Osteocyte (in vitro differentiated cells): Measurements from ENCODE around the gene ABCC1. TPM values are rescaled to one million over a fixed set of nuclear protein-coding genes. Genes with fewer than 3 reads are reported as not detected.

Experiments used
- DNase-seq: peaks from one replicate; pipeline ENCODE4 v3.0.0; 2021; ENCODE audit warnings: mixed read lengths; ENCODE audit not compliant: unreplicated experiment; ENCODE audit errors: extremely low spot score
- H3K27ac Mint-ChIP-seq: one replicate; pipeline ENCODE4 v1.8.0; 2021; ENCODE audit warnings: mild to moderate bottlenecking, mixed read lengths; ENCODE audit not compliant: unreplicated experiment
- H3K27me3 Mint-ChIP-seq: one replicate; pipeline ENCODE4 v1.8.0; 2021; ENCODE audit warnings: mixed read lengths; ENCODE audit not compliant: unreplicated experiment
- H3K36me3 Mint-ChIP-seq: one replicate; pipeline ENCODE4 v1.8.0; 2021; ENCODE audit warnings: mixed read lengths; ENCODE audit not compliant: unreplicated experiment
- H3K4me1 Mint-ChIP-seq: one replicate; pipeline ENCODE4 v1.8.0; 2021; ENCODE audit warnings: mixed read lengths; ENCODE audit not compliant: unreplicated experiment
- H3K4me3 Mint-ChIP-seq: one replicate; pipeline ENCODE4 v1.8.0; 2021; ENCODE audit warnings: mild to moderate bottlenecking, moderate library complexity, mixed read lengths; ENCODE audit not compliant: unreplicated experiment
- H3K9me3 Mint-ChIP-seq: one replicate; pipeline ENCODE4 v1.8.0; 2021; ENCODE audit warnings: mixed read lengths; ENCODE audit not compliant: unreplicated experiment
- CTCF ChIP-seq: fragments of 200-600 bp; sonication (generic); IDR thresholded peaks from 2 replicates; pipeline ENCODE4 v1.5.0; 2021; ENCODE audit warnings: antibody characterized with exemption, mild to moderate bottlenecking, moderate library complexity
- total RNA-seq: library from RNA; stranded (reverse); gene quantifications from 2 replicates; pipeline ENCODE4 v1.2.1, GENCODE V29; 2021

Gene ABCC1
- total RNA-seq, 1 donor from 2014 or later = 256 TPM

GRCh38 chr16:16183562-16183961 lies 234.1 kb downstream of the ABCC1 start:
- no peaks in the 10 kb centered on the region for H3K36me3 Mint-ChIP-seq
- no peak overlapping the region for H3K4me3 Mint-ChIP-seq
- no peaks in the 10 kb centered on the region for H3K9me3 Mint-ChIP-seq
- H3K27me3 Mint-ChIP-seq = peaks cover 6% of the 10 kb centered on the region
- no peak overlapping the region for H3K27ac Mint-ChIP-seq
- peaks cover 6% of the 10 kb centered on the region for H3K4me1 Mint-ChIP-seq
- peak; percentile 12 for TF ChIP-seq CTCF
- DNase-seq = no peak

DNA sequence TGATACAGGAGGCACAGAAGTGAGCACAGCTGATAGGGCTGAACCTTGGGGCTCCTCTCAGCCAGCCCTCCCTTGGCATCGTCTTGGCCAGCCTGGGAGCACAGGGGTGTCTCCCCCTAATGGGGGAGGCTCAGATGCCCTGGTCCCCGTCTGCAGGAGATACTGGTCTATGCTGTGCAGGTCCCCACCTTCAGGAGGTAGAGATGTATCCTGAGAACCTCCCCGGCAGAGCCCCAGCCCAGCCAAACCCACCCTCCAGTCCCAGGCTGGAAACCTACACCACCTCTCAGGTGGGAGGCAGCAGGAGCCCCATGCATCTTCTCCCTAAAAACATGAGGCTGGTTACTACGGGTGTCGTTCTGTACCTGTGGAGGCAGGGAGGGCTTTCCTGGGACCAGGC lies 235.2 kb downstream of the ABCC1 start:
- TF ChIP-seq CTCF = no peak
- Mint-ChIP-seq H3K4me1 (peaks cover 6% of the 10 kb centered on the region), H3K27me3 (peaks cover 6% of the 10 kb centered on the region), H3K36me3 (no peaks in the 10 kb centered on the region), H3K4me3 (no peak overlapping the region), H3K27ac (no peak overlapping the region), H3K9me3 (no peaks in the 10 kb centered on the region)
- no peak for DNase-seq

- peaks cover 6% of the 10 kb centered on the region for H3K4me1 Mint-ChIP-seq
- H3K27ac Mint-ChIP-seq = no peak overlapping the region
- no peak for DNase-seq
- no peak for TF ChIP-seq CTCF
- H3K9me3 Mint-ChIP-seq = no peaks in the 10 kb centered on the region
- H3K36me3 Mint-ChIP-seq = no peaks in the 10 kb centered on the region
- H3K4me3 Mint-ChIP-seq = no peak overlapping the region
- peaks cover 6% of the 10 kb centered on the region for H3K27me3 Mint-ChIP-seq
Observed at GRCh38 chr16:16185095-16185494, 235.7 kb downstream of the ABCC1 start.

DNA sequence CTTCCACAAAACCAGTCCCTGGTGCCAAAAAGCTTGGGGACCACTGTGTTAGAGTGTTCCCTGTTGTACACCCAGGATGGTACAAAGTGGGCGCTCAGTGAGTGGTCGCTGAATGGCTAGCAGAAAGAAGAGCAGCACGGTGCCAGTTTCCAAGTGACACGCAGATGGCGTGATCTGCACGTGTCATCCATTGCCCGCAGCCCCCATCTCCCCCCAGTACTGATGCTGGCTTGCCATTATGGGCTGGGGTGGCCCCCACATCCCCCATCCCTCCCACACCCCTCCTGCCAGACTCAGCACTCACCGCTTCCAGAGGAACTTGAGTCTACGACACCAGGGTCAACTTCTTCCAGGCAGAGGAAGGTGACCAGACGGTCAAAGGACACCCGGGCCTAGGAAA lies 237.4 kb downstream of the ABCC1 start:
- peaks cover 6% of the 10 kb centered on the region for H3K4me1 Mint-ChIP-seq
- H3K9me3 Mint-ChIP-seq = no peaks in the 10 kb centered on the region
- no peak for DNase-seq
- no peak overlapping the region for H3K27ac Mint-ChIP-seq
- TF ChIP-seq CTCF = no peak
- H3K4me3 Mint-ChIP-seq = no peak overlapping the region
- no peaks in the 10 kb centered on the region for H3K36me3 Mint-ChIP-seq
- peaks cover 4% of the 10 kb centered on the region for H3K27me3 Mint-ChIP-seq

GRCh38 chr16:16188827-16189226 lies 239.4 kb downstream of the ABCC1 start:
- Mint-ChIP-seq H3K27me3 (peaks cover 3% of the 10 kb centered on the region), H3K27ac (no peak overlapping the region), H3K9me3 (no peaks in the 10 kb centered on the region), H3K36me3 (no peaks in the 10 kb centered on the region), H3K4me1 (no peaks in the 10 kb centered on the region), H3K4me3 (no peak overlapping the region)
- no peak for DNase-seq
- TF ChIP-seq CTCF = no peak
